A549 (cell line): Measurements from ENCODE around the gene VPS45.

ENCODE experiments used
- CHD4 ChIP-seq: fragments of 200-600 bp; sonication (generic); IDR thresholded peaks from 2 replicates; pipeline ENCODE4 v1.6.1; 2016; ENCODE audit warnings: antibody characterized with exemption, mild to moderate bottlenecking, borderline replicate concordance
- CTCF ChIP-seq: fragments of >200 bp; sonication (Bioruptor Twin); formaldehyde crosslinking; IDR thresholded peaks from 3 replicates; pipeline ENCODE4 v1.5.1; 2016
- JUN ChIP-seq, 2 experiments: fragments of >200 bp; sonication (Bioruptor Twin); formaldehyde crosslinking; IDR thresholded peaks; 2 replicates in 1 of 2; 3 replicates in 1 of 2; pipeline ENCODE4 v1.6.1; 2016 to 2017
- MAX ChIP-seq: IDR thresholded peaks from 2 replicates; pipeline ENCODE4 v1.6.1; 2012
- SREBF2 ChIP-seq: fragments of 450-650 bp; IDR thresholded peaks from 2 replicates; pipeline ENCODE4 v1.6.1; 2014; ENCODE audit warnings: mild to moderate bottlenecking, moderate library complexity

- TF ChIP-seq JUN (IDR thresholded peaks at IDR 0.05): no peak
- TF ChIP-seq SREBF2: no peak
- no peak for TF ChIP-seq MAX
- TF ChIP-seq CTCF: peak; percentile 58
- no peak for TF ChIP-seq CHD4
These were observed 5.4 kb downstream of the VPS45 start for GRCh38 chr1:150072959-150073358.
